ENCODE data around the gene SHPK. TPM values are rescaled to one million over a fixed set of nuclear protein-coding genes. Genes with fewer than 3 reads are reported as not detected.

The SHPK gene
- total and polyA plus RNA-seq, 5 donors: 2.9 to 5.8 (median 4.9) TPM

DNA sequence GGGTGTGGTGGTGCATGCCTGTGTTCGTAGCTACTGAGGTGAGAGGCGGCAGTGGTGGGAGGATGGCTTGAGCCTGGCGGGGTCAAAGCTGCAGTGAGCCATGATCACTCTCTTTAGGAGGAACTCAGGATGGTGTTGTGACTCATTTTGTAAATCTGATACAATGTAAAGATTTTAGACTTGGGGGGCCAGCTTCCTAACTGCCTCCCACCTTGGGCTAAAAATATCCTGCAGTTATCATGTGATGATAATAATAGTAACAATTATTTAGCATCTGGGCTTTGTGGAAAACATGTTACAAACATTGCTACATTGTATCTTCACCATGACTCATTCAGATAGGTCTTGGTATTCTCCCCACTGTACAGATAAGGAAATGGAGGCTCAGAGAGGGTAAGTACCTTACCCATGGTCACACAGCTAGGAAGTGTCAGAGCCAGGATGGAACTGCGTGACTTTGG, 7.9 kb upstream of the SHPK start:
- ATAC-seq (no peak), DNase-seq (no peak)
- H3K27ac ChIP-seq (ENCODE audit: low read length): no peak overlapping the region
- no peaks in the 10 kb centered on the region for H3K27me3 ChIP-seq (ENCODE audit: control insufficient read depth, insufficient read depth)
- intact Hi-C loops (cut with DNase I): loop anchor here in 1 of 4 donors (10.0 kb wide), 1 partner anchor 599 kb away; no protein-coding TSS in a partner anchor
- peaks cover 7% of the 10 kb centered on the region for H3K4me1 ChIP-seq (ENCODE audit: control insufficient read depth, insufficient read depth, low read length)
- no peaks in the 10 kb centered on the region for H3K9me3 ChIP-seq (ENCODE audit: control insufficient read depth, low read length)
- no peak overlapping the region for H3K4me3 ChIP-seq (ENCODE audit: low read length)
- WGBS: 89% methylated on average over 4 of the region's 4 CpGs

DNA sequence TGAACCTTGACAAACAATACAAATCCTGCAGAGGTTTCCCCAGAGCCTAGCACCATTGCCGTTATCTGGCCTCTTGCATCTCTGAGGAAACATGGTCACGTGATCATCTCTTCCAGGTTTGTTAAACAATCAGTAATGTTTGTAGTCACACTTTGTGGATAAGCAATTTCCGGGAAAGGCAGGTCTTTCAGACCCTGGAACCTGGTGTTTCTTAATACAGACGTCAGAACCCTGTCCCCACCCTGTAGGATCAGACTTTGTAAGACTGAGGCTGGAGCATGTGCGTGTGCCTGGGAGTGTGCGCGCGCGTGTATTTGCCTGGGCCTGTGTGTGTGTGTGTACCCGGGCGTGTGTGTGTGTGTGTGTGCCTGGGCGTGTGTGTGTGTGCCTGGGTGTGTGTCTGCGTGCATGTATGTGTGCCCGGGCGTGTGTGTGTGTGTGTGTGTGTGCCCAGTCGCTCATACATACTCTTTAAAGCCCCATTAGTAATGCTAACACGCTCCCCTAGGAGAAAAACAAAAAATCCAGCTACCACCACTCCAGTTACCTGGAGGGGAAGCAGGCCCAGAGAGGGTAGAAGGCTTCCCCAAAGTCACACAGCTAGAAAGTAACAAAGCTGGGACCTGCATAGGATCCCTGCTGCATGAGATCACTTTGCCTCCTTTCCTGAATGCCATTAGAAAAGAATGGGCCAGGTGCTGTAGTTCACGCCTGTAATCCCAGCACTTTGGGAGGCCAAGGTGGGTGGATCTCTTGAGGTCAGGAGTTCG, 5.9 kb upstream of the SHPK start:
- Histone ChIP-seq H3K9me3 (ENCODE audit: control insufficient read depth, low read length) (no peaks in the 10 kb centered on the region), H3K27me3 (ENCODE audit: control insufficient read depth, insufficient read depth) (no peaks in the 10 kb centered on the region), H3K4me1 (ENCODE audit: control insufficient read depth, insufficient read depth, low read length) (peaks cover 7% of the 10 kb centered on the region), H3K27ac (ENCODE audit: low read length) (peak overlapping the region; percentile 28), H3K4me3 (ENCODE audit: low read length) (no peak overlapping the region)
- intact Hi-C loops (cut with DNase I): loop anchor here in 1 of 4 donors (10.0 kb wide), 1 partner anchor 597 kb away; no protein-coding TSS in a partner anchor
- ATAC-seq: peak; percentile 22 to 71
- 70% methylated on average over 19 of the region's 19 CpGs for WGBS
- DNase-seq: no peak

DNA sequence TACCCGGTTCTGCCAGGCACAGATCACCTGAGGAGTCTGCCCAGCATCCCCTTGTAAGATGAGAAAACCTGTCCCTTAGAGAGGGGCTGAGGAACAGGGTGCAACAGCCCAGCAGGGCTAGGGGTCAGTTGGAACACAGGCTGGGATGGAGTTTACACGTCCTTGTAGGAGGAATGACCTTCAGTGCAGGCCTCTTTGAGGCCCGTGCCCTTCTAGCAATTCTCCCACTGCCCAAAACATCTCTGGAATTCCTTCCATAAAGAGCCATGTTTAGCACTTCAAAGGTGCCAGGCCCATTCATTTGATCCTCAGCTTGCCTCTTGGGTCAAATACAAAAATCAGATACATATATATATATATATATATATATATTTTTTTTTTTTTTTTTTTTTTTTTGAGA, 5.0 kb upstream of the SHPK start:
- peaks cover 7% of the 10 kb centered on the region for H3K4me1 ChIP-seq (ENCODE audit: control insufficient read depth, insufficient read depth, low read length)
- peak overlapping the region; percentile 30 for H3K27ac ChIP-seq (ENCODE audit: low read length)
- H3K4me3 ChIP-seq (ENCODE audit: low read length): no peak overlapping the region
- H3K27me3 ChIP-seq (ENCODE audit: control insufficient read depth, insufficient read depth): no peaks in the 10 kb centered on the region
- 63% methylated on average over 3 of the region's 3 CpGs for WGBS
- intact Hi-C loops (cut with DNase I): loop anchor here in 1 of 4 donors (10.0 kb wide), 1 partner anchor 596 kb away; no protein-coding TSS in a partner anchor
- no peaks in the 10 kb centered on the region for H3K9me3 ChIP-seq (ENCODE audit: control insufficient read depth, low read length)
- ATAC-seq (no peak), DNase-seq (peak in 1 of 3 donors; percentile 13)

DNA sequence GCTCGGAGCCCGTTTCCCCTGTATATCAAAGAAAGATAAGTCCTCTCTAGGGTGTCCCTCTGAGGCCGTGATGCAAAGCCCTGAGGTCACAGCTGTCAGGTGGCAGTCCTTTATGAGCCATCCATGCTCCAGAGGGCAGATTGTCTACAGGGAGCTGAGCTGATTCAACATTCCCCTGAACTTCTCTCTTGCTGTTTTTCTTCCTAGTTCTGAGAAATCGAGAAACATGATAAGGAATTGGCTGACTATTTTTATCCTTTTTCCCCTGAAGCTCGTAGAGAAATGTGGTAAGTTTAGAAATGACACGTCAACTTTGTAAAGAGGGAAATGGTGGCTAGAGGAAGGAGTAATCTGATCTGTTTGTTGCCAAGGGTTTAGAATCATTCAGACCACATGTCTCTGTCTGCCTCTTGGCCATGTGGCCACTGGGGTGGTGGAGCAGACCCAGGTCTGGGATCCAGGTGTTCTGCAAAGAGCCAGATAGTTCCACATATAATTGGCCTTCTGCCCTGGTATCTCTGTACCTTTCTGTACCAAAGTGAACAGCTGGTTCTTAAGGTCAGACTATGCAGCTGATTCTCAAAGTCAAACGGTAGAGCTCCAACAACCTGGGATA, 4.0 kb upstream of the SHPK start:
- no peaks in the 10 kb centered on the region for H3K27me3 ChIP-seq (ENCODE audit: control insufficient read depth, insufficient read depth)
- no peaks in the 10 kb centered on the region for H3K9me3 ChIP-seq (ENCODE audit: control insufficient read depth, low read length)
- DNase-seq (peak in 1 of 3 donors; percentile 50), ATAC-seq (peak in 1 of 2 donors; percentile 32)
- H3K4me3 ChIP-seq (ENCODE audit: low read length): no peak overlapping the region
- peak overlapping the region; percentile 72 for H3K27ac ChIP-seq (ENCODE audit: low read length)
- WGBS: 13% methylated on average over 7 of the region's 7 CpGs
- peaks cover 7% of the 10 kb centered on the region for H3K4me1 ChIP-seq (ENCODE audit: control insufficient read depth, insufficient read depth, low read length)
- intact Hi-C loops (cut with DNase I): loop anchor here in 3 of 4 donors (10.0 kb wide), 2 partner anchors 105 to 595 kb away; no protein-coding TSS in a partner anchor

DNA sequence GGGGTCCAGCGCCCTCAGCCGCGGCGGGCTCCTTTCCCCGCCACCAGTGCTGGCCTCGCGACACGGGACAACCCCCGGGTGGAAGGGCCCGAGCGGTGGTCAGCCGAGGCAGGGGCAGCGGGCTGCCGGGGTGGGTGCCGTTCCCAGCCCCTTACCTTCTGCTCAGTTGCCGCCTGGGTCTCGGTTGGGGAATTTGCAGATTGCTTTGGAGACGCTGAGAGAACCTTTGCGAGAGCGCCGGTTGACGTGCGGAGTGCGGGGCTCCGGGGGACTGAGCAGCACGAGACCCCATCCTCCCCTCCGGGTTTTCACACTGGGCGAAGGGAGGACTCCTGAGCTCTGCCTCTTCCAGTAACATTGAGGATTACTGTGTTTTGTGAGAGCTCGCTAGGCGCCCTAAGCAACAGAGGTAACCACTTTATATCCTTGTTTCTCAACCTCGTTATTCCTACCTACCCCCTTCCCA, 891 bp upstream of the SHPK start:
- H3K27me3 ChIP-seq (ENCODE audit: control insufficient read depth, insufficient read depth): no peaks in the 10 kb centered on the region
- peak overlapping the region; percentile 79 for H3K4me3 ChIP-seq (ENCODE audit: low read length)
- no peaks in the 10 kb centered on the region for H3K9me3 ChIP-seq (ENCODE audit: control insufficient read depth, low read length)
- H3K27ac ChIP-seq (ENCODE audit: low read length): peak overlapping the region; percentile 93
- DNase-seq: no peak
- H3K4me1 ChIP-seq (ENCODE audit: control insufficient read depth, insufficient read depth, low read length): peaks cover 7% of the 10 kb centered on the region
- under 1% methylated on average over 31 of the region's 31 CpGs for WGBS
- ATAC-seq: no peak
- intact Hi-C loops (cut with DNase I): loop anchor here in 2 of 4 donors (10.0 kb wide), 1 partner anchor 102 kb away; no protein-coding TSS in a partner anchor

DNA sequence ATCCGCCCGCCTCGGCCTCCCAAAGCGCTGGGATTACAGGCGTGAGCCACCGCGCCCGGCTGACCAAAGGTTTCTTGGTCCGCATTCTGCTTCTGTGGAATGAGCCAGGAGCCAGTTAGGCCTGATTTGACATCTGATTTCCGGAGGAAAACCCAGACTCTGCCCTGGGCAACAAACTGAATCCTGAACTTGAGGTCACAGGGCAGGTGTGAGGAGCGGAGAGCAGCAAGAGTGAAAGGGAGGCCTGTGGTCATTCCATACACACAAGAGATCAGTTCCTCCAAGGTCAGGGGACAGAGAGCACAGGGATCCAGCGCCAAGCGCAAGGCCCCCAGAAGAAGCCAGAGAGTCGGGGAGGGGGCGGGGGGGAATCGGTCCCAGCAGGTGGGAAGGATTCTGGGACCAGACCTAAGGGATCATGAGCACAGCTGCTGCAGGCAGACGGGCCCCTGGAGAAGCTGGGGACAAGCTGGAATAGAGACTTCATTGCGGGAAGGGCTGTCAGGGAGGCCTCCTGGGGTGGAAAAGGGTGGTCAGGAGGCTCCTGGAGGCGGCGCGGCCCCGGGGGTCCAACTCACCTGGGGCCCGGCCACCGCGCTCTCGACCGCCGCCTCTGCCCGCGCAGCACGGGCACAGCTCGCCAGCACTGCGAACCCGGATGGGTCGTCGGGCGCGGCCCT, 436 bp downstream of the SHPK start:
- Histone ChIP-seq H3K9me3 (ENCODE audit: control insufficient read depth, low read length) (no peaks in the 10 kb centered on the region), H3K4me3 (ENCODE audit: low read length) (peak overlapping the region; percentile 79), H3K27me3 (ENCODE audit: control insufficient read depth, insufficient read depth) (no peaks in the 10 kb centered on the region), H3K27ac (ENCODE audit: low read length) (peak overlapping the region; percentile 67), H3K4me1 (ENCODE audit: control insufficient read depth, insufficient read depth, low read length) (peaks cover 4% of the 10 kb centered on the region)
- intact Hi-C loops (cut with DNase I): loop anchor here in 2 of 4 donors (10.0 kb wide), 1 partner anchor 101 kb away; no protein-coding TSS in a partner anchor
- peak in 1 of 3 donors; percentile 64 for DNase-seq
- 21% methylated on average over 38 of the region's 38 CpGs for WGBS
- ATAC-seq: no peak

DNA sequence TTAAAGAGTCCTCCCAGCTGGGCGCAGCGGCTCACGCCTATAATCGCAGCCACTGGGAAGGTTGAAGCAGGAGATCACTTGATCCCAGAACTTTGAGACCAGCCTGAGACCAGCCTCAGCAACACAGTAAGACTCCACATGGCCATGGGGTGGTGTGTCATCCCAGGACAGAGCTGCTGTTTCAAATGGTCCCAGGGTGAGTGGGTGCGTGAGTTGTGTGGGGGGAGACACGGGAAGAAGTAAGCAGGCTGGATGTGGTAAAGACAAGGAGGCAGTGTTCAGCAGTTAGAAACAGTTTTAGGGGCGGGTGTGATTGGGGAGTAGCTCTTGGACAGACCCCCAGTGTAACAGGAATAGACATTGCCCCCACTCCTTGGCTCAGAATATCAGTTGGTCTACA, 3.8 kb downstream of the SHPK start:
- WGBS: 93% methylated on average over 7 of the region's 7 CpGs
- Histone ChIP-seq H3K9me3 (ENCODE audit: control insufficient read depth, low read length) (no peaks in the 10 kb centered on the region), H3K4me1 (ENCODE audit: control insufficient read depth, insufficient read depth, low read length) (no peaks in the 10 kb centered on the region), H3K27me3 (ENCODE audit: control insufficient read depth, insufficient read depth) (no peaks in the 10 kb centered on the region), H3K4me3 (ENCODE audit: low read length) (no peak overlapping the region), H3K27ac (ENCODE audit: low read length) (no peak overlapping the region)
- no peak for ATAC-seq
- intact Hi-C loops (cut with DNase I): loop anchor here in 2 of 4 donors (10.0 kb wide), 1 partner anchor 97 kb away; no protein-coding TSS in a partner anchor
- no peak for DNase-seq

DNA sequence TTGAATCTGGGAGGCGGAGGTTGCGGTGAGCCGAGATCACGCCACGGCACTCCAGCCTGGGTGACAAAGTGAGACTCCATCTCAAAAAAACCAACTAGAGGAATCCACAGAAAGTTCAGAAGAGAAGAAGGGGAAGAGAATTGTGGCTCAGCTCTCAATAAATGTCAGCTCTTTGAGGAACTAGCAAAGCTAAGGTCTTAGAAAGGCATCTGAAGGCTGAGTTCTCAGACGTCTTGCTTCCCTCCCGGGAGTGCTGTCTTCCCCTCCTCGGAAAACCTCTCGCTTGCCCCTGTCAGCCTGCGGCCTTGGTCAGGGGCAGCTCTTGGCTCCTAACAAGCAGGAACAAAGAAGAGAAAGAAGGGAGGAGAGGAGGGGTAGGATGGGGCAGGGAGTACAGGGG, 5.3 kb downstream of the SHPK start:
- Histone ChIP-seq H3K27me3 (ENCODE audit: control insufficient read depth, insufficient read depth) (no peaks in the 10 kb centered on the region), H3K27ac (ENCODE audit: low read length) (no peak overlapping the region), H3K4me3 (ENCODE audit: low read length) (no peak overlapping the region), H3K9me3 (ENCODE audit: control insufficient read depth, low read length) (no peaks in the 10 kb centered on the region), H3K4me1 (ENCODE audit: control insufficient read depth, insufficient read depth, low read length) (no peaks in the 10 kb centered on the region)
- WGBS: 83% methylated on average over 10 of the region's 10 CpGs
- DNase-seq (no peak), ATAC-seq (no peak)
- intact Hi-C loops (cut with DNase I): loop anchor here in 2 of 4 donors (10.0 kb wide), 1 partner anchor 96 kb away; no protein-coding TSS in a partner anchor

DNA sequence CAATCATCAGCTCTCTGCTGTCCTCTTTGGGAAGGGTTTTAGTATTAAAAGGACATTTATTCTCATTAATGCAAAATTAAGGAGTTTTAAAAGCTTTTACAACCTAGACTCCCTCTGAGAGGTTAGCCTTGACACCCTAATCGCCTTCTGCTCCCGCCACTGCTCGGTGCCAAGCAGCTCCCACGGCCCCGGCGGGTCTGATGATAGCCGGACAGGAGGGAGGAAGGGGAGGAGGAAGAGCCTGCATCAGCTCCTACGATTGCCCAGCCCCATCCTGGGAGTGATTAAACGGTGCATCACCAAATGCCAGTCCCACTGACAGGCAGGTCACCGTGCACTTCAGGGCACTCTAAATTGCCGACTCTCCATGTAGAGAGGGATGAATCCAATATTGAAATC, 8.3 kb downstream of the SHPK start:
- DNase-seq (no peak), ATAC-seq (no peak)
- intact Hi-C loops (cut with DNase I): no loop called here
- H3K9me3 ChIP-seq (ENCODE audit: control insufficient read depth, low read length): no peaks in the 10 kb centered on the region
- H3K4me3 ChIP-seq (ENCODE audit: low read length): no peak overlapping the region
- H3K27ac ChIP-seq (ENCODE audit: low read length): no peak overlapping the region
- H3K27me3 ChIP-seq (ENCODE audit: control insufficient read depth, insufficient read depth): no peaks in the 10 kb centered on the region
- H3K4me1 ChIP-seq (ENCODE audit: control insufficient read depth, insufficient read depth, low read length): no peaks in the 10 kb centered on the region
- 66% methylated on average over 11 of the region's 11 CpGs for whole genome bisulfite sequencing

DNA sequence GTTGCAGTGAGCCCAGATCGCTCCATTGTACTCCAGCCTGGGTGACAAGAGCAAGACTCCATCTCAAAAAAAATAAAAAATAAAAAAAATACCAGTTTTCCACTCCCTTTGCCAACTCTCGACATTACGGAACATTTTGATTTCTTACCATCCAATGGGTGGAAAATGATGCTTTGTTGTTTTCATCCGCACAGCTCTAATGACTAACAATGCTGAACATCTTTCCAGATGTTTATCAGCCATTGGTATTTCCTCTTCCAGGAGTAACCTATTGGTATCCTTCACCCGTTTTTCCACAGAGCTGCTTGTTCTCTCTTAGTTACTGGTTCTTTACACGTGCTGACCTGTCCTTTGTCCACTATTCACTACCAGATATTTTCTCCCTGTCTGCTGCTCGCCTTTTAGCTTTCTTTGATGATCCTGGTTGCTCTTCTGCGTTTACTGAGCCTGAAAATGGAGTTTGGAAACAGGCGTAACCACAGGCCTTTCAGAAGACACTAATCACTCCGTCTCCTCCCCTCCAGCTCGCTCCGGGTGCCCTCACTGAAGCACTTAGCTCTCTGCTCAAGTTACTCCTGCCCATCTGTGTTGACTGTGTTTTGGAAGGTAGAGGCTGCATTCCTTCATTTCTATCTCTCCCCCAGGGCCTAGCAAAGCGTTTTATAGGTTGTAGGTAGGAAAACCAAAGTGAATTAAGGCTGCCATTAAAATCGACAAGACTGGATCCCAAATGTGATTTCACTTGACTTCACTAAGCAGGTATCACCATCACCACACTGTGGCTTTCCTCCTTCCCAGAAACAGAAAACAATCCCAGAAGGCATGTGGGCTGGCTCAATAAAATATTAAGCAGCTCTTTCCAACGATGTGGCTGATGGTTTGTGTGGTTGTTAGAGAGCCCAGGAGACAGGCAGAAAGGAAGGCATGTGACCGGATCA, 8.9 kb downstream of the SHPK start:
- Histone ChIP-seq H3K9me3 (ENCODE audit: control insufficient read depth, low read length) (no peaks in the 10 kb centered on the region), H3K27me3 (ENCODE audit: control insufficient read depth, insufficient read depth) (no peaks in the 10 kb centered on the region), H3K27ac (ENCODE audit: low read length) (peak overlapping the region; percentile 50), H3K4me1 (ENCODE audit: control insufficient read depth, insufficient read depth, low read length) (no peaks in the 10 kb centered on the region), H3K4me3 (ENCODE audit: low read length) (no peak overlapping the region)
- 63% methylated on average over 16 of the region's 16 CpGs for WGBS
- DNase-seq: no peak
- no peak for ATAC-seq
- intact Hi-C loops (cut with DNase I): no loop called here
